GM19023 (cell line): ENCODE results near the gene SARDH.

Source experiments
- ATAC-seq: cut with Tn5 transposase; IDR thresholded peaks from one replicate; pipeline ENCODE4 v1.9.1; 2021; ENCODE audit warnings: mild to moderate bottlenecking, moderate library complexity; ENCODE audit not compliant: unreplicated experiment

SARDH gene

DNA sequence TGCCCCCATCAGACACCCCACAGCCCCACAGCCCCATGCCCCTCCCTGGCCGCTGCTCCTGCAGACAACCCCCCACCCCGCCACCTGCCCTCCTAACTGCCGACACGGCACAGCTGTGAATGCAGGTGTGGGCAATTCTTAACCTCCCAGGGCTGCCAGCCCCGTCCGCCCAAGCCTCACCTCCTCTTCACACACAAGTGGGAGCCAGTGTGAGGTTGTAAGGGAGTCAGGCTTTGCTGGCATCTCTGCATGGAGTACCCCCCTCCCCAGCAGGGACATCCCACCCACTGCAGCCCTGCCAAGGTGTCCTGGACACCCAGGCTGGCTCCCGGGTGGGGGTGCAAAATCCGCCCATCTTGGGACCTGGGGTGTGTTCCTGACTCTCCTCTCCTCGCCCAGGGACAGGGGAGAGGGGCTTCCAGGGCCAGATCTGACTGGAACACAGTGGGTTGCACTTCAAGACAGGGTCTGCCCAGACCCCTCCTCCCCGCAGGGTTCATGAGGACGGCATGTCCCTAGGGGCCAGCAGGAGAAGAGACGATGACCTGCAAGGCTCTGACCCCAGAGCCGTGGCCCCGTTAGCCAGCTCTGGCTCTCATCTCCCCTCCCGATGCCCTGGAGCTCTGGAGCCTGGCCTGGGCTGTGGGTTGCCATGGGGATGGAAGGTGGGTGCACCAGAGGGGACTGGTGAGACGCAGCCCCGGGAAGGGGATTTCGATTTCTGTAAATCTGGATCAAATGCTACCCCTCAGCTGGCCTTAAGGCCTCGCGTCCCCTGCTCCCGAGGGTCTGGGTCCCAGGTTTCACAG lies 34.4 kb downstream of the SARDH start:
- no peak for ATAC-seq

DNA sequence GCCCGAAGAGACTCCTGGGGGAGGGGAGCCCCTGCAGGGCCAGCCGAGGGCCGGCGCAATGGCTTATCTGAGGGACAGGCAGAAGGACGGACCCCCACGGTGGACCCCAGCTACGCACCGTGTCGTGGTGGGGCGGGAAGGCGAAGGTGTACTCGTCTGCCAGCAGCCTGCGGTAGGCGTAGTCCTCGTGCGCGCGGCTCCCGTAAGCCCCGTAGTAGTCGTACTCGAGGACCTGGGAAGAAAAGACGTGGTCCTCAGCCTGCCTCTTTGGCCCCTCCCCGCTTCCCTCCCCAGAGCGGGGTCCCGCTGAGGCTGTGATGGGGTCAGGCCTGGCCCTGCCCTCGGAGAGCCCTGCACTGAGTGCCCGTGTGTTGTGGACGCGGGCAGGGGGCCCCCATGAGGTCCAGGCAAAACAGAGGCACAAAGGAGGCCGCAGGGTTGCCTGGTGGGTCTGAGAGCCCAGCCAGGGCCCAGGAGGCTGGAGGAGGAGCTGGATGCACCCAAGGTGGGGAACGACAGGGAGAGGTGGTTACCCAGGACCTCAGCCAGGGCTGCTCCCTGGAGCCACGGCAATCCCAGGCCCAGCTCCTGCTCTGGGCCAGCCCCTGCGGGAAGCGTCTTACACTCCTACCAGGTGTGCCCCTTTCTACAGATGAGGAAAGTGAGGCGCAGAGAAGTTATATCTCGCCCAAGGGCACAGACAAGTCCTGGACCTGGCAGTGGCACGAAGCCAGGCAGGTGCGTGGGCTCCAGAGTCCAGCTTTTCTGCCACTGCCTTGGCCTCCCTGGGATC lies 35.2 kb downstream of the SARDH start:
- no peak for ATAC-seq

DNA sequence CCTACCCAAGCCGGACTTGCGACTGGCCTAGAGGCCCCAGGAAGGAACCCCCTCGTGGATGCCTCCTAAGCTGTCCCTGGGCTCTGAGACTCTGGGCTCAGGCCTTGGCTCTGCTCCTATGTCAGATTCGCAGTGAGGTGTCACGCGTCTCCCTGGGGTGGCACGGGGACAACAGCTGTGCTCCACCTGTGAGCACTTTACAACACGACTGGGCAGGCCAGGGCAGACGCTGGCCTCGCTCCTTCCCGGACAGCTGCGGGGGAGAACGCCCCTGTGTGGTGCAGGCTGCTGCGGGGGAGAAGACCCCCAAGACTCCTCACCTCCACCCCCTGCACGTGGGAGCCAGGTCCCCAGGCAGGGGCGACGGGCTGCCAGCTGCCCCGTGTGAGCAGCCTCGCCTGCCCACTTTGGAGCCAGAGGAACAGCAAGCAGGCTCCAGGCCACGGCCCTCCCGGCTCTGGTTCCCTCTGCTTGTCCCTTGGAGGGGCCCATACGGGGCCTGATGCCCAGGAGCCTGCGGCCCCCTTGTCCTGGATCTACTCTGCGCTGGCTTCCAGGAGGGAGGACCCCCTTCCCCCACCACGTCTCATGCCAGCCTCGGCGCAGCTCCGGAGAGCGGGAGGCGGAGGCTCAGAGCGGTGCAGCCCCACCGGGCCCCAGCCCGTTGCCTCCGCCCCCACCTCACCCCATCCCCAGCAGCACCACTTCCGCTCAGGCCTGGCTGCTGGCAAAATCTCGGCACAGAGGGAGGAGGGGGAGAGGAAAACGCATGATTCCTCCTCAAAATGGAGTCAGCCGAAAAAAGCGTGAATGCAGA lies 36.0 kb downstream of the SARDH start:
- ATAC-seq = no peak

DNA sequence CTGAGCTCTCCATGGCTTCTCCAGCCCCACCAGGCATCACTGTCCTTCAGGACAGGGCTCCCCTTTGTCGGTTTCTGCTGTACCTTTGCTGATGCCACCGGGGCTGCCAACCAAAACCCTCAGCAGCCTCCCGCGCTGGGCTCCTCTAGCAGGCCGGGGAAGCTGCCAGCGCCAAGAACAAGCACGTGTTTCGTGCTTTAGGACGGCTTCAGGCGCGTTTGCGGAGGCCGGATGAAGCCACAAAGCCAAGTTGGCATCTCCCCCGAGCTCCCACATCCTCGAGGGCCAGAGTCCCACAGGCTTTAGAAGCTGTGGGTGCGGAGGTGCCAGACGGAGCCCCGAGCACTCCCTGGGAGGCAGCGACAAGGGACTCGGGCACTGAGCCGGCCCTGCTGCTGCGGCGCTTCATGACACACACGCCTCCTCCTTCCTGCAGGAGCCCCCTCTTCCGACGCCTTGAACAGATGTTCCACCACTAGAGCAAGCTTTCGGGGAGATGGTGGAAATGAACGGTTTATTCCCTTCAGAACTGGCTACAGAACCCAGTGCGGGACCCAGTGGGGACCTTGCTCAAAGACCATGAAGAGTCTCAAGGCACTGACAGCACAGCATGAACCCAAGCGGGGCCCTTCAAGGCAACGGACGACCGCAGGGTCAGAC lies 36.7 kb downstream of the SARDH start:
- no peak for ATAC-seq

DNA sequence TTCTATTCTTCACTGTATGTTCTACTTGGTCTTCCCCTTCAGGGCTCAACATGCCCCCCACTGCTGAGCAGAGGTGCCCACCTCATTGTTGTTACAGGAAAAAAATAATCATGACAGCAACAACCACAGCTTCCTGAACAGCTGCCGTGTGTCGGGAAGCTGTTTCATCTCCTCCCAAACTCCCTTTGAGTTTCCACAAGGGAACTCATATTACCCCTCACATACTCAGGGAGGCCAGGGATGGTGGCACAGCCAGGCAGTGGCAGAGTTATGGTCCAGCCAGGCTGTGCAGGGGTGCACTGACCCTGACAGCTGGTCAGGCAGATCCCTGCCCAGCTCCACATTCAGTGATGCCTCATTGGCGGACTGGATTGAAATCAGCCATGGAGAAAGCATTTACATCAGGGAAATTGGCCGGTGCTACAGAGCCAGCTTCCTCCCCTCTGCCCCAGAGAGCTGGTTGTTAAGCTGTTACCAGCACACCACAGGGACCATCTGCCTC lies 37.3 kb downstream of the SARDH start:
- no peak for ATAC-seq

DNA sequence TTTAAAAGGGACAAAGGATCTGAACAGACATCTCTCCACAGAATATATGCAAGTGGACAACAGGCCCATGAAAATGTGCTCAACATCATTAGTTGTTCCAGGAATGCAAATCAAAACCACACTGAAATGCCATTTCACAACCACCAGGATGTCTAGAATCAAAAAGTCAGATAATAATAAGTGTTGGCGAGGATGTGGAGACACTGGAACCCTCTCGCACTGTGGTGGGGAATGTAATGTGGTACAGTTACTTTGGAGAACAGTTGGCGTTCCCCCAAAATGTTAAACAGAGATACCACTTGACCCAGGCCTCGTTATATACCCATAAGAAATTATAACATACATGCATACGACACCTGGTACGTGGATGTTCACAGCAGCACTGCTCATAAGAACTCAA lies 38.6 kb downstream of the SARDH start:
- ATAC-seq = no peak

DNA sequence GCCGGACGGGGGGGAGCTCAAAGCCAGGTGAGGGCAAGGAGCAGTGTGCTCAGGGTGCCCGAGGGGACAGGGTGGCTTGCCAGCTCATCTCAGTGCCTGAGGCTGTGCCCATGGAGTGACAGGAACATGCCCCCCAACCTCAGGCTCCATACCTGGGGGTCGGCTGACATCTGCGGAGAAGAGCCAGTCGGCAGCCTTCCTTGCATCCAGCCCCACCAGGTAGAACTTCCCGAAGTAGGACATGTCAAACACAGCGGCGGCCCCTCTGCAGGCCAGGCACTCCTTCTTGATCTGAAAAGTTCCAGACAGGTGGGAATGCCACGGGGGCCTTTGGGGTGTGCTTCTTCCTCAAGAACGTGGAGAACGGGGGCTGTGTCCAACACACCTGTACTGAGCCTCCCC lies 42.1 kb downstream of the SARDH start:
- ATAC-seq = no peak

DNA sequence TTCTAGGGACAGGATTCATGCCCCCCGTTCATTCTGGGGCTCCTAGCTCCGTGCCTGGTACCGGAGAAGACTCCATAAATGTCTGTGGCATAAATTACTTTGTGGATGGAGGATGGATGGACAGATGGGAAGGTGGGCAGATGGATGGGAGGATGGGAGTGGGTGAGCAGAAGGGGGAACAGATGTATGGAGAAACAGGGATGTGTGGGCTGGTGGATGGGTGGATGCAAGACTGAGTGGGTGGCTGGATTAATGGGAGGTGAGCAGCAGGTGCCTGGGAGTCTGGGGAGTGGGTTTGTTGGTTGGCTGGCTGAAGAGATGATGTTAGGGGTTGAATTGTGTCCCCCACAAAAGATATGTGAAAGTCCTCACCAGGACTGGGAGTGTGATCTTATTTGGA lies 43.5 kb downstream of the SARDH start:
- ATAC-seq = no peak

DNA sequence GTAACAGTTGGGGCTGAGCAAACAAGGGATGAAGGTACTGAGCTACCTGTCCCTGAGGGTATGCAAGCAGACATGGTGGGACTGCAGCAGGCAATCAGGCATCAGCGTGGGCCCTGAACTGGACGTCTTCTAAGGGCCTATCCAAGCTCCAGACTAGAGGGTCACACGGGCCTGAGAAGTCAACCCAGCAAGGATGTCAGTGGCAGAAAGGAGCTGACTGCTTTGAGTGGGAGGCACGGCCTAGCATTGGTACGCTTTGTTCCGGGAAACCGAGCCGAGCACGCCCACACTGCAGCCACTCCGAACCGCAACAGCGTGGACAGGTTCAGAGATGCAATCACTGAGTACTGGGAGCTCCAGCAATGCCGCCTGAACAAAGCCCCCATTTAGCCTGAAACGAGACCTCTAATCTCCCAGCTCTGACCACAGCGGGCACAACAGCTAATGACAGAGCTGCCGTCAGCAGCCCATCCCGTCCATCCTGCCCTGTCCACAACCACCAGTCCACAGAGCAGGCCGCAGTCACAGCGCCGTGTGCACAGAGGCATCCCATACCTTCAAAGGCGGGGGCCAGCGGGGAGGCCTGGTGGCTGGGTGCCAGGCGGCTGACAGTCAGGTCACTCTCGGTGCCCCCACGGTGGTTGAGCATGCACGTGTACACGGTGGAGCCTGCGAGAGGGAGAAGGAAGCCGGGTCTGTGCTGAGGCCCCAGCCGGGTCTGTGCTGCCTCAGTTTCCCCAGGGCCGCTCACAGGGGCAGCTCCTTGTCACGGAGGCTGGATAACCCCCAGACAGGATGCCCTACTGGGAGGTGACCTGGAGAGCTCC lies 44.2 kb downstream of the SARDH start:
- no peak for ATAC-seq

DNA sequence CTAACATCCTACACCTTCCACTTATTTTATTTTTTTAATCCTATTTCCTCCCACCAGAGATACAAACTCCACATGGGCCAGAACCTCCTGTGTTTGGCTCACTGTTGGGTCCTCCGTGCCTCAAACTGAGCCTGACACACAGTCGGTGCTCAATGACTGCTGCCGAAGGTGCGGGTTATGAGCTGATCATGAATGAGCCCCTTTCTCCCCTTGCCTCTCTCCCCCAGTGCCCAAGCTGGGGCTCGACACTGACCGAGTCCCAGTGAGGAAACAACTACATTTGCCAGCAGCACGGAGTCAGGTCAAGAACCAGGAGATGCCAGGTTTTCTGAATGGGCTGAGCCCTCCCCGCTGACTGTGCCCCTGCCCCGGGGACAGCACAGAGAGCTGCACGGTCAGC lies 45.0 kb downstream of the SARDH start:
- no peak for ATAC-seq

DNA sequence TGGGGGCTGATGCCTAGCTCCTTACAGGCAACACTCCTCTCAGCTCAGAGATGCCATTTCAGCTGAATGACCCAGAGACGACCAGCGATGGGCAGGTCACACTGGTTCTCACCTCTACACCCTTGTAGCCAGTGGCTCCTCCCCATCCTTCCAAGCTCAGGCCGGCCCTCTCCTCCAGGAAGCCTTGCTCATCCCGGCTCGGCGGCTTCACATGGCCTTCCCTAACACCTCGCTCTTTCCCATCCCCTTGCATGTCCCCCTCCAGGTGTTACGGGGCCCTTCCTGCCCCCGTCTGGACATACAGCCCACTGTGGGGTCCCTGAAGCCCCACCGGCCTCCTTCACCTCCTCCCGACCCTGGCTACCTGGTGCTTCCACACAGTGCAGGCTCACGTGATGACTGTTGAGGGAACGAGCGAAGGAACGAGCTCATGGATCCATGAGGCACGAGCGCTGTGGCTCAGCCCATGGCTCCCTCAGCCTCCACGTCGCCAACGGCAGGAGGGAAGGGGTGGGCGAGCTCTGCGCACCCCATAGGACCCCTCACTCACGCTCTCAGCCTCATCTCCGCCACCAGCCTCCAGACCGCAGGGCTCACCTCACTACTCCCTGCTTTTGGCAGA lies 45.7 kb downstream of the SARDH start:
- ATAC-seq = no peak

DNA sequence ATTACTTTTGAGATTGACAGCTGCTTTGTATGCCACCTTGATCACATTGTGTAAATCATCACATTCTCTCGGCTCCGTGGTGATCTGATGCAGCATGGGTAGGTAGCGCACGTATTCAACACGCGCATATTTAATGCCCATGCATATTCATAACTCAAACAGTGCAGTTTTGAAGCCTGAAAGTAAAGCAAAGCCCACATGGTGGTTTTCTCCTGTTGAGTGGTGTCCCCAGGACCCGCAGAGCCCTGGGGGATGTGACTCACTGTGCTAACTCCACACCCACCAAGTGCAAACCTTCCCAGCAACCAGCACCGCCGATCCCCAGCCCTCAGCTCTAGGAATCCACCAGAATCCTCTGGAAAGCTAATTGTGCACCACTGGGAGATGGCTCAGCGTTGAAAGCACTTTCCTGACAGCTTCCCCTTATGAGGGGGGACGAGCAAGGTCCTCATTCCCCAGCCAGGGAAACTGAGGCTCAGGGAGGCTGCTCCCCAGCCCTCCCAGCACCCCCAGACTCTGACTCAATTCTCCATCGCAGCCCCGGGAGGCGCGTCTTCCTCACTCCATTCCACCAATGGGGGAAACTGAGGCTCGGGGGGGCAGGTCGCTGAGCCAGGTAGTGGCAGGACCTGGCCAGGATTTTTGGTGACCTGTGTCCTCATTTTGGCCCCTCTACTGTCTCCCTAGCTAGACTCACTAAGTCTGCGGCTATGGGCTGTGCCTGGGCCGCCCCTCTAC lies 46.4 kb downstream of the SARDH start:
- ATAC-seq = no peak

DNA sequence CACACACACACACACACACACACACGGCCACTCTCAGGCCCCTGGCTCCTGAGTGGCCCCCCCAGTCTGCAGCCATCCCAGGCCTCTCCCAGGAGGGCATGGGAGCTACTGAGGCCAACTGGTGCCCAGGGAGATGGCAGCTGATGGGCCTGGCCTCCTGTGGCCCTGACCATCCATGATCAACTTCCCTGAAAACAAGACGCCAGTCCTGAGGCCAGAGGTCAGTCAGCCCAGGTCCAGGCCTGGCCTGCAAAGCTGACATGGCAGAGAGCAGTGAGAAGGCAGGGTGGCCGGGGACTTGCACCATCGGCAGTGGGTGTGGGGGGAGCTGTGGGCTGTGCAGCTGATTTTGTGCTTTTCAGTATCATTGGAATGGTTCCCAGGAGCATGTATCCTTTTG lies 47.0 kb downstream of the SARDH start:
- ATAC-seq = no peak

DNA sequence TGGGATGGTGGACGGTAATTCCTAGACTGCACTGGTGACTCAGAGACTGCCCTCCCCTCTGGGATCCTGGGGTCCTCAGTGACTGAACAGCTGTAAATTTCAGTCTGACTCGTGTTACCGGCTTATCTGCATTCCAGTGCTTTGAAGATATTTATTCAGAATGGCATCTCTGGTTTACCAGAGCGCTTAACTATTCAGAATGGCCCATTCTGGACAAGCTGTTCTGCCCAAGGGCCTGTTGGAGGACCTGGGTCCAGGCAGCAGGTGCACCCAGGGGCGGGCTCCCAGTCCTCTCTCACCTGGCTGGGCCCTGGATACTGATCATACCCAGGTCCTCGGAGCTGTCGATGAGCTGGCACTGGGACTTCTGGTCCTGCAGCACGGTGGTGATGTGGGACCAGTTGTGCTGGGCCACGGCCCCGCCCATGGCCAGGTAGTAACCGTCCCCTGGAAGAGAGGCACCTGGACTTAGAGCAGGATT lies 48.0 kb downstream of the SARDH start:
- no peak for ATAC-seq

DNA sequence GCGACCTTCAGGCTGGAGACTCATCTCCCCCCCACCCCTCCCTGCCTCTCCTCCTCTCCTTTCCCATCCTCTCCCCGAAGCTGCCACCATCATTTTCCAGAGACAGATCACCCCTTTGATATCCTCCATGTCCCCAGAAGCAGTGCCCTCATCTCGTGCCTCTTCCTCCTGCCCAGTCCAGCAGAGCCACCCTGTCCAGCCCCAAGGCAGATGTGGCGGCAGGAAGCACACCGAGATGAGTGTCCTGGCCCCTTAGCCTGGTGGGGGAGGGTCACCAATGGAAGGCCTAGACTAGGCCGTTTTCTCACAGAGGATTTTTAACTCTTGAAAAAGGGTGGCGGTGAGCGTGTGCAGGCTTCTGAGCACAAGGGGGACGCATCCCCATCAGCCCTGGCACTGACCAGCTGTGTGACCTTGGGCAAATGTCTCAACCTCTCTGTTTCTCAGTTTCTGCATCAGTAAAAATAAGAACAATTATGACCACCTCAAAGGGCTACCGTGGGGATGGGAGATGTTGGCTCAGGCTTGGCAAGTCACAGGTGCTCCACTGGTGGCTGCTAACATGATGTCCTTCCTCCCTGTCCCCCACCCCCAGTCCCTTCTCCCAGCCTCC lies 48.9 kb downstream of the SARDH start:
- no peak for ATAC-seq

DNA sequence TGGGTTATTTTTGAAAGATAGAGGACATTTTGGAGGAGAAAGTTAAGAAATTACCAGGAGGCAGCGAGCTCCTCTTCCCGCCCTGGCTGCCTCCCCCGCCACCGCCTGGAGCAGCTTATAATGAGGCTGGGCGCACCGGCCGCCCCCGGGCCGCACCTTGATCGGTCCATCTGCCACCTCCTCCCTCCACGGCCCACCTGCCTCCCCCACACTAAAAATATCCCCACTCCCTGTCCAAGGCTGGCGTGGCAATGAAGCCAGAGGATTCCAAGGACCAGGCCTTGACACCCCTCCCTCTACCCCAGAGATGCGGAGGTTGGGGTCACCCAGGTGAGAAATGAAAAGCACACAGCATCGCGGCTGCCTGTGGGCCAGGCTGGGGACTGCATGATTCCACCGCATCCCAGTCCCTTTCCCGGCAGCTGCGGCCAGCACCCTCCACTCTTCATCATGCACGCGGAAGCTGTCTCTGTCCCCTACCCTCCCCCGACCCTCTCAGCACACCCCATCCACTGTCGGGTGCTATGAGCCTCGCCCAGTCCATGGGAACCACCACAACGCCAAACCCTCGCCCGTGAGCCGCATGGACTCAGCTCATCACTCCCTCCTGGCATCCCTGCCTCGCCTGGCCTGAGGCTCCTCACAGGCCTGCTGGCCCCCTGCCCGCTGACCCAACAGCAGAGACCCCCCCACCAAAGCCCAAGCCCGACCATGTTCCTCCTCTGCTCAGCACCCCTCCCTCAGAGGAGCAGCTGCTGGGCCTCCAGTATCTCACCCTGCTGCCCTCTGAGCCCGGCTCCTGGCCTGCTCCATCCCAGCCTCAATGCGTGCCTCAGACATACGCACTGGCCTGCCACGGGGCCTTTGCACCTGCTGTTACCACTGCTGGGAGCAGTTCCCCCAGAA lies 50.0 kb downstream of the SARDH start:
- ATAC-seq = no peak
